Measurements from ENCODE around the gene TMEM187.

The TMEM187 gene

DNA sequence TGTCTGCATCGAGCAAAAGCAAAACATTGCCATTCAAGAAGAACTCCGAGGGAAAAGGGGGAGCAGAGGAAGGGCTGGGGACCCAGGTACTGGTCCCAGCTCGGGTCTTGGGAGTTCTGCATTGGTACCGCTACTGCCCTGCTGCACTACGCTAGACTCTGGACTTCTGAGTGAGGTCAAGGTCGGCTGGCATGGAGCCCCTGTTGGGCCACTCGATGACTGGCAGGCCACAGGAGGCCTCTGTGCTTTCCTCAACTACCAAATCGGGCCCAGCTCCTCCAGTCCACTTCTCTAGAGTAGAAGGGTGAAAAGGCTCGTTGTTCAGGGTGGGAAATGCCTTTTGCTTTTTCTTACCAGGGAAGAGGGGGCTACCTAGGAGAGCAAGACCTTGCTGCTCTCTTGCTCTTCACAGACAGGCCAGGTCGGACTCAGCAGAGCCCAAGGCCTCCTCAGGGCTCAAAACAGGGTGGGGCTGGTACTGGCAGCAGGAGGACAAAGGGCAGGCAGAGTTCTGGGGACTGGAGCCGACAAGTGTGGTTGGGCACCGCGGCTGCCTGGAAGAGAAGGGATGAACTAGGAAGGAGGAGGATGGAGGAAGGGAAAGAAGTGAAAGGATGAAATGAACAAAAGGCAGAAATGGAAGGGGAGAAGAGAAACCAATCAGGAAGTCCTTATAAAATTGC, 56.1 kb downstream of the TMEM187 start:
- peaks cover 0 to 19% (median 6%) of the 10 kb centered on the region in 4 donors for H3K4me1 ChIP-seq
- H3K9me3 ChIP-seq: no peaks in the 10 kb centered on the region
- no peaks in the 10 kb centered on the region for H3K27me3 ChIP-seq
- H3K27ac ChIP-seq: no peak overlapping the region
- DNase-seq: no peak
- H3K4me3 ChIP-seq: no peak overlapping the region
- H3K36me3 ChIP-seq: peaks cover 27 to 33% (median 31%) of the 10 kb centered on the region in 3 donors
- intact Hi-C loops (cut with DNase I; ENCODE audit: low total_unique reads): no loop called here
- TF ChIP-seq, protein P1, sequence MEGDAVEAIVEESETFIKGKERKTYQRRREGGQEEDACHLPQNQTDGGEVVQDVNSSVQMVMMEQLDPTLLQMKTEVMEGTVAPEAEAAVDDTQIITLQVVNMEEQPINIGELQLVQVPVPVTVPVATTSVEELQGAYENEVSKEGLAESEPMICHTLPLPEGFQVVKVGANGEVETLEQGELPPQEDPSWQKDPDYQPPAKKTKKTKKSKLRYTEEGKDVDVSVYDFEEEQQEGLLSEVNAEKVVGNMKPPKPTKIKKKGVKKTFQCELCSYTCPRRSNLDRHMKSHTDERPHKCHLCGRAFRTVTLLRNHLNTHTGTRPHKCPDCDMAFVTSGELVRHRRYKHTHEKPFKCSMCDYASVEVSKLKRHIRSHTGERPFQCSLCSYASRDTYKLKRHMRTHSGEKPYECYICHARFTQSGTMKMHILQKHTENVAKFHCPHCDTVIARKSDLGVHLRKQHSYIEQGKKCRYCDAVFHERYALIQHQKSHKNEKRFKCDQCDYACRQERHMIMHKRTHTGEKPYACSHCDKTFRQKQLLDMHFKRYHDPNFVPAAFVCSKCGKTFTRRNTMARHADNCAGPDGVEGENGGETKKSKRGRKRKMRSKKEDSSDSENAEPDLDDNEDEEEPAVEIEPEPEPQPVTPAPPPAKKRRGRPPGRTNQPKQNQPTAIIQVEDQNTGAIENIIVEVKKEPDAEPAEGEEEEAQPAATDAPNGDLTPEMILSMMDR (IDR thresholded peaks at IDR 0.05): no peak

DNA sequence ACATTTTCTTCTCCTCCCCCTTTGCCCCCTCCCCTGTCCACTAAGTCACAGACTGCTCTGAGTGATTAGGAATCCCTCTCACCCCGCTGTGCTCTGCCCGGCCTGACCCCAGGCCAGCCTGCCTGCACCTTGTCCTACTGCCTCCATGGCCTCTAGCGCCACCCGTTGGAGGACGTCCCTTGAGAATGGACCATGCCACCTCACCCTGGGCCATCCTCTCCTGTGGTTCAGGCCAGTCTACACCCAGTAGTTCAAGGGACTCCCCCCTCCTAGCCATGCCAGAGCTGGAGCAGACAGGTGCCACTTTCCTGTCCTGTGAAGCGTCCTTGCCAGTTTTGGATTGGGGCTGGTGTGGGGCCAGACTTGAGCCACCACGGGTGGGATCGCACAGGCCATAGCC, 56.9 kb downstream of the TMEM187 start:
- Histone ChIP-seq H3K27ac (no peak overlapping the region), H3K36me3 (peaks cover 27 to 33% (median 31%) of the 10 kb centered on the region in 3 donors), H3K4me3 (no peak overlapping the region), H3K4me1 (peaks cover 0 to 19% (median 6%) of the 10 kb centered on the region in 4 donors), H3K27me3 (no peaks in the 10 kb centered on the region), H3K9me3 (no peaks in the 10 kb centered on the region)
- no peak for DNase-seq
- TF ChIP-seq, protein P1 (IDR thresholded peaks at IDR 0.05): no peak
- intact Hi-C loops (cut with DNase I; ENCODE audit: low total_unique reads): no loop called here

DNA sequence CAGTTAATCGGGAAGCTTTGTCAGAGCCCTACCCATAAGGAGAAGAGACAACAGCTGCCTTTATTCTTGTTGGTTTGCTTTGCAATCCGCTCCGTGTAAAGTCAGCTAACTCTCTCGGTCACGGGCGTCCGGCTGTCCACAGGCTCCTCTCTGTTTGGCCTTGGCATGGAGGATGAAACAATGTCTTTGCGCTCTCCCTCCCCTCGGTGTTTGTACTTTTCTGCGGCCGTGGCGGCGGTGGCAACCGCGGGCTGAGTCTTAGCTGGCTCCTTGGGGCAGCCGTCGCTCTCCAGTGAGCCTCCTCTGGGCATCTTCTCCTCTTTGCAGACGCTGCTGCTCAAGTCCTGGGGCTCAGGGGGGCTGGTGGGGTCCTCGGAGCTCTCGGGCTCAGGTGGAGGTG, 57.7 kb downstream of the TMEM187 start:
- no peaks in the 10 kb centered on the region for H3K27me3 ChIP-seq
- TF ChIP-seq, protein P1 (IDR thresholded peaks at IDR 0.05): no peak
- intact Hi-C loops (cut with DNase I; ENCODE audit: low total_unique reads): no loop called here
- H3K9me3 ChIP-seq: no peaks in the 10 kb centered on the region
- H3K27ac ChIP-seq: no peak overlapping the region
- no peak overlapping the region for H3K4me3 ChIP-seq
- DNase-seq: no peak
- peaks cover 0 to 22% (median 6%) of the 10 kb centered on the region in 4 donors for H3K4me1 ChIP-seq
- H3K36me3 ChIP-seq: peaks cover 27 to 33% (median 31%) of the 10 kb centered on the region in 3 donors

DNA sequence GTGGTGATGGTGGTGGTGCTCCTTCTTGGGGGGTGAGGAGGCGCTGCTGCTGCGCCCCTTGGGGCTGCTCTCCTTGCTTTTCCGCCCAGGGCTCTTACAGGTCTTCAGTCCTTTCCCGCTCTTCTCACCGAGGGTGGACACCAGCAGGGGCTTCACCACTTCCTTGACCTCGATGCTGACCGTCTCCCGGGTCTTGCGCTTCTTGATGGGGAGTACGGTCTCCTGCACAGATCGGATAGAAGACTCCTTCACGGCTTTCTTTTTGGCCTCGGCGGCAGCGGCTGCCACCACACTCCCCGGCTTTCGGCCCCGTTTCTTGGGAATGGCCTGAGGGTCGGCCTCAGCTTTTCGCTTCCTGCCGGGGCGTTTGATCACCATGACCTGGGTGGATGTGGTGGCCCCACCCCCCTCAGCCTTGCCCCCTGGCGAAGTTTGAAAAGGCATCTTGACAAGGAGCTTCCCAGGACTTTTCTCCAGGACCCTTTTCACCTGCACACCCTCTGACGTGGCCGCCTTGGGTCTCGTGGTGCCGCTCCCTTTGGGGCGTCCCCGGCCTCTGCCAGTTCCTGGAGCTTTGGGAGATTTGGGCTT, 58.3 kb downstream of the TMEM187 start:
- TF ChIP-seq, protein P1 (IDR thresholded peaks at IDR 0.05): no peak
- Histone ChIP-seq H3K27ac (no peak overlapping the region), H3K4me1 (peaks cover 0 to 26% (median 6%) of the 10 kb centered on the region in 4 donors), H3K9me3 (no peaks in the 10 kb centered on the region), H3K27me3 (no peaks in the 10 kb centered on the region), H3K36me3 (peaks cover 27 to 33% (median 31%) of the 10 kb centered on the region in 3 donors), H3K4me3 (no peak overlapping the region)
- intact Hi-C loops (cut with DNase I; ENCODE audit: low total_unique reads): no loop called here
- DNase-seq: no peak

DNA sequence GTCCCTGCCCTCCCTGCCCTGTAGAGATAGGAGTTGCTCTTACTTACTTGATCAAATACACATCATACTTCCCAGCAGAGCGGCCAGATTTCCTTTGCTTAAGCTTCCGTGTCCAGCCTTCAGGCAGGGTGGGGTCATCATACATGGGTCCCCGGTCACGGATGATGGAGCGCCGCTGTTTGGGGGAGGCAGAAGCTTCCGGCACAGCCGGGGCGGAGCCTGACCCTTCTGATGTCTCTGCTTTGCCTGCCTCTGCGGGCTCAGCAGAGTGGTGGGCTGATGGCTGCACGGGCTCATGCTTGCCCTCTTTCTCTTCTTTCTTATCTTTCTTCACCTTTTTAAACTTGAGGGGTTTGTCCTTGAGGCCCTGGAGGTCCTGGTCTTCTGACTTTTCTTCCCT, 59.6 kb downstream of the TMEM187 start:
- peaks cover 0 to 30% (median 7%) of the 10 kb centered on the region in 4 donors for H3K4me1 ChIP-seq
- no peak for DNase-seq
- TF ChIP-seq, protein P1 (IDR thresholded peaks at IDR 0.05): no peak

More for the DNA sequence above, 59.6 kb downstream of the TMEM187 start:
- intact Hi-C loops (cut with DNase I; ENCODE audit: low total_unique reads): no loop called here
- Histone ChIP-seq H3K4me3 (no peak overlapping the region), H3K27ac (no peak overlapping the region), H3K27me3 (no peaks in the 10 kb centered on the region), H3K9me3 (no peaks in the 10 kb centered on the region), H3K36me3 (peaks cover 27 to 33% (median 31%) of the 10 kb centered on the region in 3 donors)

All from tibial artery (tissue), 4 donors.